Testis (tissue), 2 donors: Measurements from ENCODE around the gene SMIM24.

Experiments
- CTCF ChIP-seq, 3 experiments: fragments of 450-650 bp in 2 of 3; fragments of 200-600 bp in 1 of 3; sonication (generic) in 1 of 3; IDR thresholded peaks; one replicate each; pipeline ENCODE4 v1.5.1; 2016 to 2019; ENCODE audit warnings: antibody characterized with exemption in 3 of 3, mild to moderate bottlenecking in 2 of 3, moderate library complexity in 1 of 3
- POLR2A ChIP-seq: fragments of 450-650 bp; IDR thresholded peaks from one replicate; pipeline ENCODE4 v1.6.1; 2017; ENCODE audit warnings: antibody characterized with exemption, mild to moderate bottlenecking, moderate library complexity

DNA sequence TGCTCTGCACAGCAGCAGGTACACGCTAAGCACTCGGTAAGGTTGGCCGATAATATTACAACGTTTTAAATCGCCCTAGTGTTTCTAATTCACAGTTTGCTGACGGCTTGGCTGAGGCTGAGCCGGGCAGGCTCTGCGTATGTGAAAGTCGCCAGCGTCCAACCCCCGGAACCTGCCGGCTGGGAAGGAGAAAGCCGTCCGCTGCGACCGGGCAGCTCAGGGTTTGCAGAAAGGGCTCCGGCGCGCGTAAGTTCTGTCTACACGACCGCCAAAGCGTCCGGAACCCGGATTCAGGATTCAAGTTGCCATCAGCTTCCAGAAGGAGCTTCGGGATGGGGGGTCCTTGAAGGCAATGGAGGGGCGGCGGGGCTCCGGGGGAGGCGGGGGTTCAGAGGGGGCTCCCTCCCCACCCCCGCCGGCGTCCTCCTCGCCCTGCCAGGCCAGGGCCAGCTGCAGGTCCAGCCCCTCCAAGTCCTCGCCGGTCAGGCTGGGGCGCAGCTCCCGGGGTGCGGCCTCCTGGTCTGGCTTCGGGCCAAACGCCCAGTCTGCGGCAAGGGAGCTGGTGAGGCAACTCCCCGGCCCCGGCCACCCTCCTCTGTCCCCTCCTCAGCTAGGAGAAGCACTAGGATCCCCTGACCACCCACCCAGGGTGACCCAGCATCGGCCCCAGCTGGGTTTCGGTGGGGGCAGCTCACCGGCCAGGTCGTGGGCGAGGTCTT lies 2.3 kb upstream of the SMIM24 start:
- TF ChIP-seq CTCF (IDR thresholded peaks at IDR 0.05) (no peak), POLR2A (no peak)
